Peyer's patch (tissue), 4 donors: ENCODE measurements around the gene FAM227A. TPM values are rescaled to one million over a fixed set of nuclear protein-coding genes. Genes with fewer than 3 reads are reported as not detected.

Source experiments
- DNase-seq, 3 donors: peaks; one replicate each; pipeline ENCODE4 v3.0.0-alpha.2; 2017 to 2019
- H3K27ac ChIP-seq, 4 donors: fragments of 200-600 bp; sonication (generic); one replicate each; pipeline ENCODE4 v1.5.1; 2016 to 2019
- H3K27me3 ChIP-seq, 2 donors: fragments of 200-600 bp; sonication (generic); one replicate each; pipeline ENCODE4 v1.5.1; 2019
- H3K36me3 ChIP-seq, 3 donors: fragments of 200-600 bp; sonication (generic); one replicate each; pipeline ENCODE4 v1.5.1; 2016 to 2019
- H3K4me1 ChIP-seq, 4 donors: fragments of 200-600 bp; sonication (generic); one replicate each; pipeline ENCODE4 v1.5.1; 2016 to 2019
- H3K4me3 ChIP-seq, 4 donors: fragments of 200-600 bp; sonication (generic); 1 replicate in 3 of 4; 2 replicates in 1 of 4; pipeline ENCODE4 v1.5.1; 2016 to 2019; ENCODE audit warnings: mild to moderate bottlenecking in 1 of 4
- H3K9me3 ChIP-seq, 4 donors: fragments of 200-600 bp; sonication (generic); one replicate each; pipeline ENCODE4 v1.5.1; 2016 to 2019; ENCODE audit warnings: mild to moderate bottlenecking in 1 of 4
- CTCF ChIP-seq, 6 experiments: fragments of 450-650 bp in 4 of 6; fragments of 200-600 bp in 2 of 6; sonication (generic) in 1 of 6; IDR thresholded peaks; one replicate each; pipeline ENCODE4 v1.5.1; 2017 to 2019; ENCODE audit warnings: antibody characterized with exemption in 6 of 6, mild to moderate bottlenecking in 3 of 6, moderate library complexity in 1 of 6
- POLR2A ChIP-seq, 2 donors: fragments of 450-650 bp; IDR thresholded peaks; one replicate each; pipeline ENCODE4 v1.5.1; 2017; ENCODE audit warnings: antibody characterized with exemption in 2 of 2, mild to moderate bottlenecking in 2 of 2, moderate library complexity in 2 of 2
- total RNA-seq, 4 donors: library from RNA; depleted of rRNA; stranded (reverse); fragments of >200 nt; gene quantifications; one replicate each; pipeline ENCODE4 v1.1.0, GENCODE V29; 2016

FAM227A gene
- total RNA-seq, 4 donors from 2014 or later = 2.6 to 18.2 TPM; not detected in 2

DNA sequence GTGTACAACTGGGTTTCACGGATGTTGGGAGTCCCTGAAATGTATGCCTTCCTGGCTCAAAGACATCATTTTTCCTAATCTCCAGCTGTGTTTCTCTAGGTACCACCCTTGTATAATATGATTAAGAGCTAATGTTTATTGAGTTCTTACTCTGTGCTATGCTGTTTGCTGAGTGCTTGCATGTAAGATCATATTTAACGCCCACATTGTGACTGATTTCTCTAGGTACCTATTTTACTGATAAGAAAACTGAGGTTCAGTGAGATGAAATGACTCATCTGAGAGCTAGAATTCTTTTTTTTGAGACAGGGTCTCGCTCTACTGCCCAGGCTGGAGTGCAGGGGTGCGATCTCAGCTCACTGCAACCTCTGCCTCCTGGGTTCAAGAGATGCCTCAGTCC lies 42.6 kb downstream of the FAM227A start:
- Histone ChIP-seq H3K27me3 (no peaks in the 10 kb centered on the region), H3K27ac (no peak overlapping the region), H3K4me1 (no peaks in the 10 kb centered on the region), H3K36me3 (no peaks in the 10 kb centered on the region), H3K9me3 (no peaks in the 10 kb centered on the region), H3K4me3 (no peak overlapping the region)
- no peak for TF ChIP-seq POLR2A (IDR thresholded peaks at IDR 0.05)
- TF ChIP-seq CTCF (IDR thresholded peaks at IDR 0.05) = no peak
- DNase-seq = no peak

DNA sequence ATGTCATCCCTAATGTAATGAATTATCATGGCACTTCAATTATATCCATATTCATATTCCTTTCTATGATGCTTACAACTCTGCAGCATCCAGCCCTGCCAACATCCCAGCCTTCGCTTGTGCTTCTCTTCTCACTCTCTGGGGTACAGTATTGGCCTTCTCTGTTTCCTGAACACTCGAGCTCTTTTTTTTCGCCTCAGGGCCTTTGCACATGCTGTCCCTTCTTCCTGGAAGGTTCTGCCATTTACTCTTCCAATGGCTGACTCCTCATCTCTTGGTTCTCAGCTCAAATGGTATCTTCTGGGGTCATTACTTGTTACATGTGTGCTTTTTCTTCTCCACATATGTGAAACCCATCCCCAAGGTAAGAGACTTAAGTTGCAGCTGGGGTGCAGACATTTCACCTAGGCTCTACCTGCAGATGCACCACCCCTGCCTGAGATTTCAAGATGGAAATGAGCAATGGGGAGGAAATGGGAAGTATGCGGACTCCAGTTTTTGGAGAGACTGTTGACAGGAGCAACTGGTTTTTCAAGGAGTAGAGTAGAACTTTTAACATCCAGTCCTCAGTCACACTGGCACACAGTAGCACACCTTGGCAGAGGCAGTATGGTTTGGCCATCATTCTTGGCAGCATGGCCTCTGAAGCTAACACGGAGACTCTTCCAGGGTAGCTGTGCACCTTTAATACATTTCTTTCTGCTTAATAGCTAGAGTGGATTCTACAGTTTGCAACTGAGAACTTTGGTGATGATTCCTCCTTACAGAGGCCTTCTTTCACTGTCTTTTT lies 43.8 kb downstream of the FAM227A start:
- no peak for DNase-seq
- no peak overlapping the region for H3K27ac ChIP-seq

DNA sequence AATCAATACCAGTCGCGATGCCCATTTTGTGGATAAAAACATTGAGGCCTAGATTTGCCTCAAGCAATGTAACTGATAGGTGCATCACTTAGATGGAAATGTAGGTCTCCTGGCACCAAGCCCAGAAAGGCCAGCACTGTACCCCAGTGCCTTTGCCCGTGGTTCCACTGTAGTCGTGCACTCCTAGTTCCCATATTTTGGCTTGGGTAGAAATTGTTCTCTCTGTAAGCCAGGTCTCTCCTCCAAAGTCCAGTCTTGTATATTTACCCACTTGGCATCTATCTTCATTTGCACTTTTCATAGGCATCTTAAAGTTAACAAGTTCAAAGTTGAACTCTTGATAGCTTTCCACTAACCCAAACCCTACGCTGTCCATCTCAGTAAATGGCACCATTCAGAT lies 44.6 kb downstream of the FAM227A start:
- no peaks in the 10 kb centered on the region for H3K4me1 ChIP-seq
- no peak for DNase-seq
- no peaks in the 10 kb centered on the region for H3K9me3 ChIP-seq
- H3K27me3 ChIP-seq = no peaks in the 10 kb centered on the region
- H3K4me3 ChIP-seq = no peak overlapping the region
- no peak overlapping the region for H3K27ac ChIP-seq
- no peaks in the 10 kb centered on the region for H3K36me3 ChIP-seq
- TF ChIP-seq CTCF (IDR thresholded peaks at IDR 0.05) = no peak
- TF ChIP-seq POLR2A (IDR thresholded peaks at IDR 0.05) = no peak

More for the DNA sequence above, 43.8 kb downstream of the FAM227A start:
- no peak for TF ChIP-seq CTCF (IDR thresholded peaks at IDR 0.05)
- no peak for TF ChIP-seq POLR2A (IDR thresholded peaks at IDR 0.05)
- no peaks in the 10 kb centered on the region for H3K9me3 ChIP-seq
- no peaks in the 10 kb centered on the region for H3K27me3 ChIP-seq
- no peak overlapping the region for H3K4me3 ChIP-seq
- no peaks in the 10 kb centered on the region for H3K36me3 ChIP-seq
- no peaks in the 10 kb centered on the region for H3K4me1 ChIP-seq

- no peaks in the 10 kb centered on the region for H3K36me3 ChIP-seq
- no peaks in the 10 kb centered on the region for H3K9me3 ChIP-seq
- H3K27ac ChIP-seq = no peak overlapping the region
- H3K27me3 ChIP-seq = no peaks in the 10 kb centered on the region
- H3K4me3 ChIP-seq = no peak overlapping the region
- H3K4me1 ChIP-seq = no peaks in the 10 kb centered on the region
- no peak for DNase-seq
- no peak for TF ChIP-seq CTCF (IDR thresholded peaks at IDR 0.05)
- TF ChIP-seq POLR2A (IDR thresholded peaks at IDR 0.05) = no peak
Observed at GRCh38 chr22:38610234-38610633, 46.0 kb downstream of the FAM227A start.

- TF ChIP-seq CTCF (IDR thresholded peaks at IDR 0.05) (no peak), POLR2A (IDR thresholded peaks at IDR 0.05) (no peak)
- H3K27me3 ChIP-seq = no peaks in the 10 kb centered on the region
- H3K27ac ChIP-seq = no peak overlapping the region
- no peak overlapping the region for H3K4me3 ChIP-seq
- no peaks in the 10 kb centered on the region for H3K4me1 ChIP-seq
- DNase-seq = no peak
- H3K9me3 ChIP-seq = no peaks in the 10 kb centered on the region
- no peaks in the 10 kb centered on the region for H3K36me3 ChIP-seq
Observed at GRCh38 chr22:38608992-38609750, 47.0 kb downstream of the FAM227A start.
